Measurements from ENCODE around the gene CASP12.
"Not testable (repeated sequence)": the region's sequence is repeated elsewhere in the genome, so short reads cannot be mapped to it uniquely, and the experiment has no call there.

The CASP12 gene

GRCh38 chr11:104897891-104898684, at the start of gene CASP12:
Gene CASP12, minus strand, starts transcription at chr11:104898460.
- DNase-seq, result no peak

GRCh38 chr11:104946907-104947306, 48.6 kb upstream of the CASP12 start:
- no peak for DNase-seq

GRCh38 chr11:104944076-104944475, 45.8 kb upstream of the CASP12 start:
- no peak for DNase-seq

GRCh38 chr11:104943561-104943960, 45.3 kb upstream of the CASP12 start:
- no peak for DNase-seq

DNA sequence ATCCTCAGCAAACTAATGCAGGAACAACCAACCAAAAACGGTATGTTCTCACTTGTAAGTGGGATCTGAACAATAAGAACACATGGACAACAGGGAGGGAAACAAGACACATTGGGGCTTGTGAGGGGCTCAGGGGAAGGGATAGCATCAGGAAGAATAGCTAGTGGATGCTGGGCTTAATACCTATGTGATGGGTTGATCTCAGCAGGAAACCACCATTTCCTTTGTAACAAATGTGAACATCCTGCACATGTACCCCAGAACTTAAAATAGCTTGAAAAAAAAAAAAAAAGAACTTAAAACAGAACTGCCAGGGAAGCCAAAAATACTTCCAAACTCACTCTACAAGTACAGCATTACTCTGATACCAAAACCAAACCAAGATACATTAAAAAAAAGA, 36.3 kb upstream of the CASP12 start:
- no peak for DNase-seq

DNA sequence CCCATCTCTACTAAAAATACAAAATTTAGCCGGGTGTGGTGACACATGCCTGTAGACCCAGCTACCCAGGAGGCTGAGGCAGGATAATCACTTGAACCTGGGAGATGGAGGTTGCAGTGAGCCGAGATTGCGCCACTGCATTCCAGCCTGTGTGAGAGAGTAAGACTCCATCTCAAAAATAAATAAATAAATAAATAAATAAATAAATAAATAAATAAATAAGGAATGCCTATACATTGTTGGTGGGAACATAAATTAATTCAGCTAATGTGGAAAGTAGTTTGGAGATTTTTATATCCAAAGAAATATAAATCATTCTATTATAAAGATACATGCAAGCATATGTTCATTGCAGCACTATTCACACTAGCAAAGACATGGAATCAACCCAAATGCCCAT, 35.8 kb upstream of the CASP12 start:
- DNase-seq, result not testable (repeated sequence)

GRCh38 chr11:104928811-104929210, 30.6 kb upstream of the CASP12 start:
- no peak for DNase-seq

- DNase-seq, result no peak
Observed at GRCh38 chr11:104926771-104927611, 28.7 kb upstream of the CASP12 start.

DNA sequence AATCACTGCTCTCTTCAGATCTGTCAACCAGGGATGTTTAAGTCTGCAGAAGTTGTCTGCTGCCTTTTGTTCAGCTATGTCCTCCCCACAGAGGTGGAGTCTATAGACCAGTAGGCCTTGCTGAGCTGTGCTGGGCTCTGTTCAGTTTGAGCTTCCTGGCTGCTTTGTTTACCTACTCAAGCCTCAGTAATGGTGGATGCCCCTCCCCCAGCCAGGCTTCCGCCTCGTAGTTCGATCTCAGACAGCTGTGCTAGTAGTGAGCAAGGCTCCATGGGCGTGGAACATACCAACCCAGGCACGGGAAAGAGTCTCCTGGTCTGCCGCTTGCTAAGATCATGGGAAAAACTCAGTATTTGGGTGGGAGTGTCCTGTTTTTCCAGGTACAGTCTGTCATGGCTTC, 27.6 kb upstream of the CASP12 start:
- DNase-seq, result no peak

DNA sequence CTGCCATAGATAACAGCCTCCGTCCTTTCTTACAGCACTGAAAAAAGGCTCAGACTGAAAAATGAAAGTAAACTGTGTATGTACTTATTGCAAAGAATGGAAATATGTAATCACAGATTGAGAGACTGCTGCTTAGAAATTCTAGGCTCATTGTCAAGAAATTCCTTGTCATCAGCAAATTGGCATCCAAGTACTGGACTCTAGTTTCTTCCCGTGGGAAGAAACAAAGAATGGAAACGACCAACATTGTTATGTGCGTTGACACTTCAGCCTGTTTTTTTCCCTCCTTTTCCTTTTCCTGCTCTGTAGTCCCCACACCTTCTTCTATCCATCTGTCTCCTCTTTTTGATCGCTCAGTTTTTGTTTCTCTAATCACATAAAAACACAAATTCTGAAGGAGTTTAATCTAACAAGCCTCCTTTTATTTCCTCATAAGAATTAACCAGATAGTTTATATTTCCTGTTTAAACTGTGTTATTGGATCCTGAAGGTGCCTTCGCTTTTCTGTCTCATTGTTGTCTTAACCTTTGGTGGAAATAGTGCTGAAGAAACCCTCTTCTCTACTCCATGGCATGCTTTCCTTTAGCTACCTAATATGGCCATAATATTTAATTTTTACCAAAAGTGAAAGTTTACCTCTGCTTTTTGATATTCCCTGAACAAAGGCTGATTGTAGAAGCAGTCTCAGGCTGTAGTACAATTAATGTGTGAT, 20.0 kb upstream of the CASP12 start:
- DNase-seq, result no peak

GRCh38 chr11:104917271-104918112, 19.2 kb upstream of the CASP12 start:
- no peak for DNase-seq

DNA sequence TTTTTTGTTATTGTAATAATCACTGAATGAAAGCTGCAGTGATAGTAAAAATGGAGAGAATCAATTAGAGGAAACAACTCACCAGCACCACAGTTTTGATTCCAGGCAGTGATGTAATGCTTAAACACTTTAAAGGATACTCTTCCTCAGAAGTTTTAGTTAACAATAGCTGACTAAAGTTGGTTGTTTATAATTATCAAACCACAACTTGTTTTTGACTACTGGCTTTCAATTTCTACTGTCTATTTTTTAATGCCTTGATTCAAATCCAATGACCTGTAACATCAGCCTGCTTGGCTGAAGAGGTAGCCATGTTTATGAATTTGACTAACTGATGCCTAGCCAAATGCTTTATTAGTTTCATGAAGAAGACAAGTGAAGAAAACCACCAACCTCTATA, 18.2 kb upstream of the CASP12 start:
- DNase-seq, result no peak

DNA sequence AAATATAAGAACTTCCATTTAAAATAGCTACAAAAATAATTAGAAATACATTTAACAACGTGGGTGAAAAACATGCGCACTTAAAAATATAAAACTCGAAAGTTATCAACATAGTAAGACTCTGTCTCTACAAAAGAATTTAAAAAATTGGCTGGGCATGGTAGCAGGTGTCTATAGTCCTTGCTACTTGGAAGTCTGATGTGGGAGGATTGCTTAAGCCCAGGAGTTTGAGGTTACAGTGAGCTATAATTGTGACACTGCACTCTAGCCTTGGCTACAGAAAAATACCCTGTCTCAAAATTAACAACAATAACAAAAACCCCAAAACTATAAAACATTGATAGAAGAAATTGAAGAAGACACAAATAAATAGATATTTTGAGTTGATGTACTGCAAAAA, 13.8 kb upstream of the CASP12 start:
- DNase-seq, result no peak

DNA sequence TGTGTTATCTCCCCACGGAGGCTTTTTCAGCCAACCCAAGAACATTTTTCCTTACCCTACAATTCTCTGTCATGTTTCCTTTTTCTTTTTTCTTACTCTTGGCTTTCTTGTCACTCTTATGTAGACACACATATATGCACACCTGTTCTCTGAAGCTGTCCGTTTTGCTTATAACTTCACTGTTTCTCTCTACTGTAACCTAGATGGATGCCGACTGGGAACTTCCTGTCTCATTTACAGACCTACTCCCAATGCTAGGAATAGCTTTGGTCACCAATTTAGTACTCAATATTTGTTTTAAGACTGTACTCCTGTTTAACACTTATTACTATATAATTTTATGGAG, 9.9 kb upstream of the CASP12 start:
- no peak for DNase-seq

DNA sequence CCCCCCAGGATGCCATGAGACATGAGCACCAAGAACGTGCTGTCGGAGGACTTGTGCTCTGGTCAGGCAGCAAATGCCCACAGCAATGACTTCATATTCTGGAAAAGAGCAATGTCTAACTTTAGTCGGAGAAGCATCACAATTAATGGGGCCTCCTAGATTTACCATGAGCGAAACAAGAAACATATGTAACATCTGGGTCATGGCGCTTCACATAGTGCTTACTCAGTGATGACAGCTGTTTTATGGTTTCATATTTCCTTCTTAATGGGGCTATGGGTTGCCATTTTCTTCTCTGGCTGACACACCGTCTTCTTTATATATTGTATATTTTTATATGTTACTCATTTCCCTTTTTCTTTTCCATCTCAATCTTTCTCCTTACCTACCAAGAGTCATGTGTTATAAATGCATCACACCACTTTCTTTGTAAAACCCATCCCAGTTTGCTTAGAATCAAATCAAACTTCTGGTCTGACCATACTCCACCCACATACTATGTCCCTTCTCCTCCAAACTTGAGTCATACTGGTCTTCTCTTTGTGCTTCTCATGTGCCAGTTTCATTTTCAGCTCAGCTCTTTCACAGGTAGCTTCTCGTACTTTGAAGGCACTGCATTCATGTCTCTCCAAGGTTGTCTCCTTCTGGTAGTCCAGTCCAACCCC, 9.4 kb upstream of the CASP12 start:
- no peak for DNase-seq

GRCh38 chr11:104905271-104905670, 7.0 kb upstream of the CASP12 start:
- DNase-seq, result no peak

DNA sequence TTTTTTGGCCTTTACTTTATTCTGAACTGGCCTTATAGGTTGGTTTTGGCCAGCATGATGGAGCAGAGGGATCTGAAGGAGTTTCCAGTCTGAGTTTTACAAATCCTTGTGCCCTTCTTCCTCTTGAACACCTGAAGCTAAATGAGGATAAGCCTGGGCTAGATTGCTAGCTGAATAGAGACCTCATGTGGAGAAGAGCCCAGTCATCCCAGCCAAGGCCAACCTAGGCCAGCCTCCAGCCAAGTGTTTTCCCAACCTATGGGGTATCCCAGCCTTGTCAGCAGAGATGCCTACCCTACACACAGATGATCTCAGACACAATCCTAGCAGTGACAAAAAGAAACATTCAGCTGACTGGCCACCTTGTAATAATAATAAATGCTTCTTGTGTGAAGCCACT, 966 bp upstream of the CASP12 start:
- DNase-seq, result no peak

DNA sequence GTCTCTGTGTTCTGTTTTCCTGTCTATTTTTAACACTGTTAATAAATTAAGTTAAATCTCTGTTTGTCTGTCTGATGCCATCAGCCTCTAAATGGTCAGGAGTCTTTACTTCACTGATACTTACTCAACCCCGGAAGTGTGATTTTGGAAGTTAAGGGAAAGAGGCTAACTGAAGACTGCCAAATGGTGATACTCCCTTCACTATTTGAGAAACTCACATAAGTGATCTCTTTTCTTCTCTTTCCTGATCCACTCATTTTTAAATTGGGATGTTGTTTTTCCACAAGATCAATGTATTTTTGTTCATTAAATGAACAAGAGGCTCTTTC, 389 bp upstream of the CASP12 start:
- no peak for DNase-seq

DNA sequence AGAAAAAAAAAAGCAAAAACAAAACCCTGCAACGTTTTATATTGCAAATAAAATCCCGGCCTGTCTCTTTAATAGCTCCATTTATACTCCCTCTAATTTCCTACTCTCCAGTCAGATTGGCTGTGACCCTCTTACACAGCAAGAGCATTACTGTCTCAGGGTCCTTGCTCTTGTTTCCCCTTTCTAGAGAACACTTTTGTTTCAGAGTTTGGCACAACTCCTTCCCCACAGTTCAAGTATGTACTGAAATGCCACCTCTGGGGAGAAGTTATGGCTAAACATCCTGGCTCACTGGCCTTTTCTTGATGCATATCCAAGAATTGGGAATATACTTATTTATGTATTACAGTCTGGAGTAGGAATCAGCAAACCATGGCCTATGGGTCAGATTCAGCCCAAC, 2.6 kb downstream of the CASP12 start:
- no peak for DNase-seq

DNA sequence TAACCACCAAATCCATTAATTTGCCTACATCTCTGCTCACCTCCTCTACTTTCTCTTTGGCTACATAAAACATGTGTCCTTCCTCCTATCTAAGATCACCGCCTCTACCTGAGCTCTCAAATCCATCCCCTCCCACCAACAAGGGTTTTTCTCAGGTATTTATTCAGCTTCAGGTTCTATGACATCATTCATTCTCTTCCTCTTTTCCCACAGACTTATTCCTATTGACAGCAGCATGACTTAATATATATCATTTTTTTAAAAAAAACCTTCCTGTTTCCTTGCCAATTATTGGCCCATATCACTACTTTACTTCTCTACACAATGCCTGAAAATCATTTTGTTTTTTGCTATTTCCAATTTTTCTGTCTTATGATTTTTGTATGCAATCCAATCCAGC, 4.4 kb downstream of the CASP12 start:
- no peak for DNase-seq

- DNase-seq, result no peak
Observed at GRCh38 chr11:104892723-104893511, 5.3 kb downstream of the CASP12 start.

DNA sequence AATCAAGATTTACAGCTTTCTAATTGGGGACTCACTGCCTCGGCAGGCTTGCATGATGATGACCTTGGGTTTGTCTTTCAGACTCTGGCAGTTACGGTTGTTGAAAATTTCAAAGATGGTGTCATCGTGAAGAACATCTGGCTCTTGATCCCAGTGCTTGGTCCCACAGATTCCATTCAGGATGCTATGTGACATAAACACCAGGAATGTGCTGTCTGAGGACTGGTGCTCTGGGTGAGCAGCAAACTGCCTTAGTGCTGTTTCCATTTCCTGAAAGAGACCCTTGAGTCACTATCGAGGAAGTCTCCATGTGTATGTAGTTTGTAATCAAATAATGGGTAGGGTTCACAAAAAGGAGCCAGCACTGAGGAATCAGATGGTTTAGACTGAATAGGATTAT, 7.1 kb downstream of the CASP12 start:
- no peak for DNase-seq

Data from NCI-H1436 treated with DMSO at 0.1 percent for 48 hours (cell line).